HG03045 (cell line): ENCODE data around the gene TOB1.
"Not testable (repeated sequence)": the region's sequence is repeated elsewhere in the genome, so short reads cannot be mapped to it uniquely, and the experiment has no call there.

Experiments
- ATAC-seq: cut with Tn5 transposase; IDR thresholded peaks from one replicate; pipeline ENCODE4 v1.9.1; 2021; ENCODE audit warnings: mild to moderate bottlenecking, moderate library complexity; ENCODE audit not compliant: unreplicated experiment

The TOB1 gene

GRCh38 chr17:50871898-50872297, 5.7 kb upstream of the TOB1 start:
- ATAC-seq = no peak

GRCh38 chr17:50871364-50871763, 5.2 kb upstream of the TOB1 start:
- no peak for ATAC-seq

GRCh38 chr17:50868602-50869001, 2.4 kb upstream of the TOB1 start:
- no peak for ATAC-seq

GRCh38 chr17:50868140-50868438, 1.9 kb upstream of the TOB1 start:
- no peak for ATAC-seq

GRCh38 chr17:50867363-50868139, 1.4 kb upstream of the TOB1 start:
- peak; percentile 39 for ATAC-seq

- ATAC-seq = peak; percentile 11
Measured at GRCh38 chr17:50866950-50867362, 802 bp upstream of the TOB1 start.

GRCh38 chr17:50865868-50866260, 290 bp downstream of the TOB1 start:
- ATAC-seq = peak; percentile 14

- peak; percentile 15 for ATAC-seq
Measured at GRCh38 chr17:50865060-50865867, 890 bp downstream of the TOB1 start.

- ATAC-seq = no peak
Measured at GRCh38 chr17:50864747-50865059, 1.5 kb downstream of the TOB1 start.

- no peak for ATAC-seq
Measured at GRCh38 chr17:50863931-50864330, 2.2 kb downstream of the TOB1 start.

- no peak for ATAC-seq
Measured at GRCh38 chr17:50863221-50863843, 2.8 kb downstream of the TOB1 start.

GRCh38 chr17:50861822-50862528, 4.2 kb downstream of the TOB1 start:
- no peak for ATAC-seq

- ATAC-seq = no peak
Measured at GRCh38 chr17:50861334-50861676, 4.8 kb downstream of the TOB1 start.

- ATAC-seq = not testable (repeated sequence)
Measured at GRCh38 chr17:50859727-50860126, 6.4 kb downstream of the TOB1 start.

- ATAC-seq = no peak
Measured at GRCh38 chr17:50858486-50859225, 7.5 kb downstream of the TOB1 start.

- ATAC-seq = no peak
Measured at GRCh38 chr17:50856431-50856830, 9.7 kb downstream of the TOB1 start.

GRCh38 chr17:50855708-50856330, 10.3 kb downstream of the TOB1 start:
- no peak for ATAC-seq

- ATAC-seq = no peak
Measured at GRCh38 chr17:50853781-50854180, 12.4 kb downstream of the TOB1 start.

GRCh38 chr17:50853015-50853615, 13.0 kb downstream of the TOB1 start:
- no peak for ATAC-seq

- no peak for ATAC-seq
Measured at GRCh38 chr17:50850640-50851039, 15.5 kb downstream of the TOB1 start.
